Mammary epithelial cell (primary cell): ENCODE data around the gene YARS1.

Experiments
- CTCF ChIP-seq, 2 donors: IDR thresholded peaks in 1 of 2; conservative IDR thresholded peaks in 1 of 2; 2 replicates each; pipeline ENCODE4 v1.5.1; 2011 to 2012; ENCODE audit warnings: inconsistent platforms in 2 of 2, low read length in 2 of 2, mild to moderate bottlenecking in 2 of 2, control low read depth in 1 of 2, low read depth in 1 of 2; ENCODE audit not compliant: insufficient read depth in 1 of 2; ENCODE audit errors: extremely low read depth in 1 of 2
- EZH2 ChIP-seq: IDR thresholded peaks from 2 replicates; pipeline ENCODE4 v1.6.1; 2012; ENCODE audit warnings: low read length, inconsistent platforms, borderline replicate concordance

GRCh38 chr1:32758795-32759430, 58.2 kb downstream of the YARS1 start:
- TF ChIP-seq CTCF (conservative IDR thresholded peaks at IDR 0.05 in 1 of 2, IDR thresholded peaks at IDR 0.05 in 1 of 2; ENCODE audit: extremely low read depth in 1 of 2, insufficient read depth in 1 of 2, low read depth in 1 of 2, low read length in 2 of 2) (no peak), EZH2 (no peak)
